Thyroid gland (tissue), 4 donors: ENCODE data around the gene LSM2.

Experiments
- CTCF ChIP-seq, 6 experiments: fragments of 200-600 bp in 3 of 6; fragments of 450-650 bp in 3 of 6; sonication (generic) in 3 of 6; IDR thresholded peaks; one replicate each; pipeline ENCODE4 v1.5.1; 2016 to 2019; ENCODE audit warnings: antibody characterized with exemption in 6 of 6, mild to moderate bottlenecking in 2 of 6, inconsistent platforms in 1 of 6, moderate library complexity in 1 of 6
- POLR2A ChIP-seq, 2 donors: fragments of 450-650 bp; IDR thresholded peaks; one replicate each; pipeline ENCODE4 v1.6.1; 2017; ENCODE audit warnings: antibody characterized with exemption in 2 of 2, mild to moderate bottlenecking in 2 of 2, moderate library complexity in 1 of 2

DNA sequence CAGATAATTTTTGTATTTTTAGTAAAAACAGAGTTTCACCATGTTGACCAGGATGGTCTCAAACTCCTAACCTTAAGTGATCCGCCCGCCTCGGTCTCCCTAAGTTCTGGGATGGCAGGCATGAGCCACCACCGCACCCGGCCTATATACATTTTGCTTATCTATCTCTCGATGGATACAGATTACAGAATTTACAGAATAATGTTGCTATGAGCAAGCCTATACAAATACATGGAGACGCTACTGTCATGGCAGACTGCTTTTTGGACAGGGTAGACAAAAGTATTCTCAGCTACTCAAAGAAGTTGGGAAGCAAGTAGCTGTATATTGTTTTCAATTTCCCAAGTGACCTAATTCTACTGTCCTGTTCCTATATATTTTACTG is 6.7 kb upstream of the LSM2 start:
- no peak for TF ChIP-seq CTCF (IDR thresholded peaks at IDR 0.05)
- TF ChIP-seq POLR2A (IDR thresholded peaks at IDR 0.05): no peak
